ENCODE results near the gene CD40LG. TPM values are rescaled to one million over a fixed set of nuclear protein-coding genes. Genes with fewer than 3 reads are reported as not detected.

Gene CD40LG
- total RNA-seq, 4 donors from 2014 or later: 0.20 to 1.3 TPM; not detected in 2

DNA sequence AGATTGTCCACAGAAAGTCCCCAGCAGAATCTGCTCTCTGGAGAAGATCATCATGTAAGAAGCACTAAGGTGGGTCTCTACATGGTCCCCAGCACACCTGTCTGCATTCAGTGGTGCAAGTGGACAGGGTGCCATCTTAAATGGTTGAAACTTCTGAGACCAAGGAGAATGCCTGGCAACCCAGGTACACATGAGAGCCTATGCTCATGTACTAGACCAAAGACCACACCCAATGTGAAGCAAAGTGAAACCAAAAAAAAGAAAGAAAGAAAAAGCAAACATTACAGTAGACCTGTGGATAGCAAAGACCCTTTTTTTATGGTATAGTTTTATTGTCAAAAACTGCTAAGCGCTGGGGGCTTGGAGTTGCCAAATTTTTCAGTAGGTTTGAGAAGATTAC, 15.0 kb downstream of the CD40LG start:
- DNase-seq (ENCODE audit: low spot score in 2 of 2): no peak
- TF ChIP-seq POLR2A (IDR thresholded peaks at IDR 0.05) (no peak), EP300 (IDR thresholded peaks at IDR 0.05) (no peak)
- TF ChIP-seq, protein P1, sequence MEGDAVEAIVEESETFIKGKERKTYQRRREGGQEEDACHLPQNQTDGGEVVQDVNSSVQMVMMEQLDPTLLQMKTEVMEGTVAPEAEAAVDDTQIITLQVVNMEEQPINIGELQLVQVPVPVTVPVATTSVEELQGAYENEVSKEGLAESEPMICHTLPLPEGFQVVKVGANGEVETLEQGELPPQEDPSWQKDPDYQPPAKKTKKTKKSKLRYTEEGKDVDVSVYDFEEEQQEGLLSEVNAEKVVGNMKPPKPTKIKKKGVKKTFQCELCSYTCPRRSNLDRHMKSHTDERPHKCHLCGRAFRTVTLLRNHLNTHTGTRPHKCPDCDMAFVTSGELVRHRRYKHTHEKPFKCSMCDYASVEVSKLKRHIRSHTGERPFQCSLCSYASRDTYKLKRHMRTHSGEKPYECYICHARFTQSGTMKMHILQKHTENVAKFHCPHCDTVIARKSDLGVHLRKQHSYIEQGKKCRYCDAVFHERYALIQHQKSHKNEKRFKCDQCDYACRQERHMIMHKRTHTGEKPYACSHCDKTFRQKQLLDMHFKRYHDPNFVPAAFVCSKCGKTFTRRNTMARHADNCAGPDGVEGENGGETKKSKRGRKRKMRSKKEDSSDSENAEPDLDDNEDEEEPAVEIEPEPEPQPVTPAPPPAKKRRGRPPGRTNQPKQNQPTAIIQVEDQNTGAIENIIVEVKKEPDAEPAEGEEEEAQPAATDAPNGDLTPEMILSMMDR (IDR thresholded peaks at IDR 0.05): no peak
- H3K36me3 ChIP-seq: peaks cover 0 to 38% (median 3%) of the 10 kb centered on the region in 3 donors
- H3K9me3 ChIP-seq: peaks cover 0 to 4% (median 0%) of the 10 kb centered on the region in 4 donors
- no peaks in the 10 kb centered on the region for H3K4me1 ChIP-seq
- no peak overlapping the region for H3K4me3 ChIP-seq
- 86 to 100% methylated on average over 1 of the region's 1 CpG for WGBS, 2 donors
- H3K27ac ChIP-seq: no peak overlapping the region
- H3K27me3 ChIP-seq: no peaks in the 10 kb centered on the region

DNA sequence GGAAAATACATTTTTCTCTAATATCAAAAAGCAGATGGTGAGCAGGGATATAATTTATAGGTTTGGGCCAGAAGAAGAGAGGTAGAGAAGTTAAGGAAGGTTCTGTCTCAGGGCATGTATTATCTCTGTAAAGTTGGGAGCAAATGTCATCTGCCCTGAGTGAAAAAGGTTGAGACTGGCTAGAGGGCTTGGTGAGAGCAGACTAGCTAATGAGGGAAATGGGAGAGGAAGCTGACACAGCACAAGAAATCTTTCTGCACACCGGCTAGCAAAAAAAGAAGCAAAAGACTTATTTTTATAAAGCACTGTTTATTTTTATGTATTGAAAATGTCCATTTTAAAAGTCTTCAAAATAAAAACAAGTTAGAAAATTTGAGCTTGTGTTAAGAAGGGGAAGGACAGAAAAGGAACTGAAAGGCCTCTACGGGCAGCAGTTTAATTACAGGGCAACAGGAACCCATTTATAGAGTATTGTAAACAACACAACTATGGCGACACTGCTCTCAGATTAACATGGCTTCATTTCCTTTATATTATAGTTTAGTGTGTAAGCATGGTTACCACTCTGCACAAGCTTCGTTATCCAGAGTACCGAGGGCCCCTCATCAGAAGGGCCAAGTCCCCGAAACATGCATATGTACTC, 17.4 kb downstream of the CD40LG start:
- WGBS, 2 donors: 81 to 88% methylated on average over 6 of the region's 6 CpGs
- Histone ChIP-seq H3K4me1 (no peaks in the 10 kb centered on the region), H3K27me3 (peaks cover 0 to 4% of the 10 kb centered on the region in 2 donors), H3K9me3 (peaks cover 0 to 4% (median 0%) of the 10 kb centered on the region in 4 donors), H3K27ac (no peak overlapping the region), H3K4me3 (no peak overlapping the region), H3K36me3 (peaks cover 0 to 62% (median 1%) of the 10 kb centered on the region in 3 donors)
- no peak for TF ChIP-seq EP300 (IDR thresholded peaks at IDR 0.05)
- no peak for TF ChIP-seq POLR2A (IDR thresholded peaks at IDR 0.05)
- TF ChIP-seq, protein P1 (IDR thresholded peaks at IDR 0.05): no peak
- no peak for DNase-seq (ENCODE audit: low spot score in 2 of 2)

DNA sequence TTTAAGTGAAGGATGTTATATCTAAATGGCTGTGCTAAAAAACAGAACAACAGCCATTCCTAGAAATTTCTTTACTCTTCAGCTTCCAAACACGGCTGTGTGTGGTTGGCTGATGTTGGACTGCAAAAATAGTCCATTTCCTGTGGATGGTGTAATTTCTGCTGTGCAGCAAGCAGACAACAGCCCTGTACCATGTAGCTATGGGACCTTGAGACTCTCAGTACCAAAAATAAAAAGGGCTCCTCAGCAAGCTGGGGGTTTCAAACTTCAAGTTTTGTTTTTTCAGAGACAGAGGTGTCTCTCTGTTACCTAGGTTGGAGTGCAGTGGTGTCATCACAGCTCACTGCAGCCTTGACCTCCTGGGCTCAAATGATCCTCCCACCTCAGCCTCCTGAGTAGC, 18.1 kb downstream of the CD40LG start:
- peaks cover 0 to 4% of the 10 kb centered on the region in 2 donors for H3K27me3 ChIP-seq
- H3K27ac ChIP-seq: no peak overlapping the region
- peaks cover 0 to 66% (median 0%) of the 10 kb centered on the region in 3 donors for H3K36me3 ChIP-seq
- 50 to 91% methylated on average over 1 of the region's 1 CpG for WGBS, 2 donors
- no peaks in the 10 kb centered on the region for H3K4me1 ChIP-seq
- peaks cover 0 to 4% (median 0%) of the 10 kb centered on the region in 4 donors for H3K9me3 ChIP-seq
- H3K4me3 ChIP-seq: no peak overlapping the region
- TF ChIP-seq, protein P1 (IDR thresholded peaks at IDR 0.05): no peak
- TF ChIP-seq EP300 (IDR thresholded peaks at IDR 0.05) (no peak), POLR2A (IDR thresholded peaks at IDR 0.05) (no peak)
- no peak for DNase-seq (ENCODE audit: low spot score in 2 of 2)

DNA sequence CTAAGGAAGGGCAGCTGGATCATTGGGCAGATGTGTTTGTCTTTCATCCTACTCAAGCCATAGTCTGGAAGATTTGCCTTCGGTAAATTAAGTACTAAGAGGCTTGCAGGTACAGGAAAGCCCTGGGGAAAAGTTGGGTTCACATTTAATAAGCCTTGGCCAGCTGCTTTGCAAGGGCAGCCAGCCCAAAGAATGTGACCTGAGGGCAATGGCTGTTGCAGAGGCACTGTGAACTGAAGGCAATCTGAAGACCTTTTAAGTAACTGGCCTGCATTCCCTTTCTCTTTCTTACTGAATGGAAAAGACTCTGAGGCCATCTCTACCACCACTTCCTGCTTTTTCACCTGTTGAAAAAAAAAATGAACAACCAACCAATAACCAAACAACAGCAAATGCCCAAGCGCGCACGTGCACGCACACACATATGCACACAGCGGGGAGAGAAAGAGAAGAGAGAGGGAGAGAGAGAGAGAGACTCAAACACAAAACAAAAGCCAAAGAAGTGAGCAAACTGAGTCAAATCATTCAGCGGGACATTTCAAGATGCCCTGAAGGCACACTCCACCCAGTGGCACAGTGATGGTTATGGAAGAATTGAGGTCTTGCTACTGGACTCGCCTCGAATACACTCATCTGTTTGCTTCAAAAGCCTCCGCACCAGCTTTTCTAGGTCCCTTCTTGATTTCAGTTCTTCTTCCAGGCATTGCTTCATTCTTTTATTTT, 19.6 kb downstream of the CD40LG start:
- H3K27me3 ChIP-seq: peaks cover 0 to 10% of the 10 kb centered on the region in 2 donors
- DNase-seq (ENCODE audit: low spot score in 2 of 2): no peak
- TF ChIP-seq POLR2A (IDR thresholded peaks at IDR 0.05) (no peak), EP300 (IDR thresholded peaks at IDR 0.05) (no peak)
- TF ChIP-seq, protein P1 (IDR thresholded peaks at IDR 0.05): no peak
- no peaks in the 10 kb centered on the region for H3K4me1 ChIP-seq
- H3K36me3 ChIP-seq: peaks cover 0 to 81% (median 0%) of the 10 kb centered on the region in 3 donors
- 87 to 92% methylated on average over 10 of the region's 10 CpGs for WGBS, 2 donors
- H3K9me3 ChIP-seq: peaks cover 0 to 4% (median 0%) of the 10 kb centered on the region in 4 donors
- H3K4me3 ChIP-seq: no peak overlapping the region
- no peak overlapping the region for H3K27ac ChIP-seq

Measured in tibial nerve (tissue), 4 donors.